ENCODE measurements around the gene SLC25A53.
"Not testable (repeated sequence)": the region's sequence is repeated elsewhere in the genome, so short reads cannot be mapped to it uniquely, and the experiment has no call there.

Gene SLC25A53

GRCh38 chrX:104075778-104076445 lies 80.9 kb downstream of the SLC25A53 start, which contains the start of gene TMSB15C:
Gene TMSB15C, minus strand, starts transcription at chrX:104076236.
- not testable (repeated sequence) for DNase-seq (ENCODE audit: low read depth, low spot score)

DNA sequence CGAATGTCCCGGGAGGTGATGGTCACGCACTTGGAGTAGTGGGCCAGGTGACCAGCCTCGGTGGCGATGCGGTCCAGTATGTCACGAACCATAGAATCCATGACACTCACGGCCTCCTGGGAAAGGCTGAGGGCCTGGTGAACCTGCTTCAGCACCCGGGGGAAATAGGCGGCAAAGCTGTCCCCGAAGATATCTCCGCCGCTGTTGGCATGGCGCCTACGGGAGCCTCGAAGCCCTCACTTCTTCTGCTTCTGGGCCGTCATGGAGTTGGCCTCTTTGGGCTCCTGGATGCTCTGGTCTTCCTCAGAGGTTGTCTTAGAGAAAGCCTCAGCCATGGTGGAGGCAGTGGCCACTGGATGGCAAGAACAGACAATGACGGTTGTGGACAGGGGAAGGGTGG lies 94.2 kb downstream of the SLC25A53 start:
- not testable (repeated sequence) for DNase-seq (ENCODE audit: low read depth, low spot score)

DNA sequence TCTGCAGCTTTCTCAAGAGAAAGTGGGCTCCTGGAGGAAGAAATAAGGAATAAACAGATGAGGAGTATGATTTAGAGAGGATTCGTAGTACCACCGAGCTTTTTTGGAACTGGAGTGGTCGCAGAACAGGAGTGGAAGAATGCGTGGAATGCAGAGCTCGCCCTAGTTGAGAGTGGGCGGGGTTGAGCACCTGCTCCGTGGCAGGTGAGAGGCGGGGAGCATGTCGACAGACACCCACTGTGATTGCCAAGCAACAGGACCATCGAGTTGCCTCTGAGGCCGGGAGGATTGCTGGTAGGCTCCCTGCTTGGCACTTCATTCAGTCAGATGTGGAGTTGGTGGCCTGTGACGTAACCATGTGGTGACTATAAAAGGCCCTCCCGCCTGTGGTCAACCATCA lies 101.9 kb downstream of the SLC25A53 start:
- DNase-seq (ENCODE audit: low read depth, low spot score) = not testable (repeated sequence)
